SJSA1 (cell line): Measurements from ENCODE around the gene CAMTA1. TPM values are rescaled to one million over a fixed set of nuclear protein-coding genes. Genes with fewer than 3 reads are reported as not detected.
"Not testable (repeated sequence)": the region's sequence is repeated elsewhere in the genome, so short reads cannot be mapped to it uniquely, and the experiment has no call there.

Source experiments
- DNase-seq, 2 experiments: peaks; one replicate each; pipeline ENCODE4 v3.0.0-alpha.2; 2015 to 2020; ENCODE audit warnings: low spot score in 2 of 2, low read depth in 1 of 2
- H3K27ac ChIP-seq: fragments of 250-450 bp; sonication (Bioruptor Pico); 2 replicates; pipeline ENCODE4 v1.5.1; 2020; ENCODE audit warnings: mild to moderate bottlenecking, moderate library complexity
- H3K27me3 ChIP-seq: fragments of 250-450 bp; sonication (Bioruptor Pico); replicated peaks from 2 replicates; pipeline ENCODE4 v1.5.1; 2020; ENCODE audit warnings: mild to moderate bottlenecking, moderate library complexity
- H3K36me3 ChIP-seq: fragments of 250-450 bp; sonication (Bioruptor Pico); 2 replicates; pipeline ENCODE4 v1.5.1; 2020; ENCODE audit warnings: mild to moderate bottlenecking
- H3K4me1 ChIP-seq: fragments of 250-450 bp; sonication (Bioruptor Pico); replicated peaks from 2 replicates; pipeline ENCODE4 v1.6.1; 2021; ENCODE audit warnings: mild to moderate bottlenecking
- H3K4me3 ChIP-seq: fragments of 250-450 bp; sonication (Bioruptor Pico); 2 replicates; pipeline ENCODE4 v1.5.1; 2020; ENCODE audit warnings: mild to moderate bottlenecking
- H3K9me3 ChIP-seq: fragments of 250-450 bp; sonication (Bioruptor Pico); replicated peaks from 2 replicates; pipeline ENCODE4 v1.5.1; 2020; ENCODE audit warnings: mild to moderate bottlenecking
- total RNA-seq: library from RNA; depleted of rRNA; stranded (reverse); fragments of >200 nt; shearing (Covaris generic); gene quantifications from 2 replicates; pipeline ENCODE4 v1.2.3, GENCODE V29; 2014

Gene CAMTA1
- total RNA-seq, 1 experiment from 2014 or later = 136 TPM

DNA sequence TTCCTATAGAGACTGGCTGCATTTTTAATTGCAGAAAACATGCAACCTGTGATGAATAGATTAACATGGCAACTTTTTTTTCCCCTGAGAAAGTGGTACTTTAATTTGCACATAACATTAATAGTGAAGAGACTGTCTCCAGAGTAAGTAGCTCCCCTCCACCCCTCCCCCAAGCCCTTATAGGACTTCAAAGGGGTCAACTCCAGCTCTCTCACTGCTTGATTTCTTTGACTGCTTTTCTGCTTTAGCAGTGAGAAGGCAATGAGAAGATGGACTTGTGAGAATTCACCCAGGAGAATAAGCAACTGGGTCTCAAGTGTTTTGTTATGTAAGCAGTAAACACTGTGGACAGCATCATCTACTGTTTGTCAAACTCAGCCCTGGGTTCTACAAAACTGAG is 355.0 kb downstream of the CAMTA1 start:
- H3K27me3 ChIP-seq = no peaks in the 10 kb centered on the region
- no peaks in the 10 kb centered on the region for H3K4me1 ChIP-seq
- no peak overlapping the region for H3K4me3 ChIP-seq
- no peak for DNase-seq
- no peak overlapping the region for H3K27ac ChIP-seq
- H3K36me3 ChIP-seq = no peaks in the 10 kb centered on the region
- H3K9me3 ChIP-seq = no peaks in the 10 kb centered on the region

DNA sequence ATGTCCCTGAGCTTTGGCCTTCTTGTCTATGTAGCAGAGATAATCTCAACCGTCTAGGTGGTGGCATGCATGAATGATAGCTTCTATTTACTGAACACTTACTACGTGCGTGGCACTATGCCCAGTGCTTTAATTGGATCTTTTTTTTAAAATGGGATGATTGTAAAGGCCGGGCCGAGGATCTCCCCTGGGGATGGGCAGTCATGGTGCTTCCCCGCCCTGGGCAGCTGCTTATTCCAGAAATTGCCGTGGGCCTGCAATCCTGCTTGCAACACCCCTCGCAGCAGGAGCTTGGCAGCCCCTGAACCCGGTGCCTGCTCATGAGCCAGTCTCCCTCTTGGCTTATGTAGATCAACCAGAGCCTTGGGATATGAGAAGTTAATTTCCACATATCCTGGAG is 360.7 kb downstream of the CAMTA1 start:
- Histone ChIP-seq H3K36me3 (no peaks in the 10 kb centered on the region), H3K9me3 (no peaks in the 10 kb centered on the region), H3K27me3 (no peaks in the 10 kb centered on the region), H3K4me3 (no peak overlapping the region), H3K4me1 (no peaks in the 10 kb centered on the region), H3K27ac (no peak overlapping the region)
- DNase-seq = no peak

DNA sequence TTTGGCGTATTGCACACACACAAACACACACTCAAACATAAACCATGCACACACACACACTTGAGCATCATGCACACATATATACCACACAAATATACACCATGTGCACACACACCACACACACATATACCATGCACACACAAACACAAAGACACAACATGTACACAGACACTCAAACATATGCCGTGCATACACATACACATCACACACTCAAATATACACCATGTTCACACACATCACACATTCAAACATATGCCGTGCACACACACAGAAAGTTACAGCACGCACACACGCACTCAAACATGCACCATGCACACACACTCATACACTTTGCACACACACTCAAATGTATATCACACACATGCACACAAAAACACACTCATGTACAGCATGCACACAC is 361.5 kb downstream of the CAMTA1 start:
- Histone ChIP-seq H3K27ac (no peak overlapping the region), H3K27me3 (no peaks in the 10 kb centered on the region), H3K4me1 (no peaks in the 10 kb centered on the region), H3K9me3 (no peaks in the 10 kb centered on the region), H3K4me3 (no peak overlapping the region), H3K36me3 (no peaks in the 10 kb centered on the region)
- DNase-seq = no peak

DNA sequence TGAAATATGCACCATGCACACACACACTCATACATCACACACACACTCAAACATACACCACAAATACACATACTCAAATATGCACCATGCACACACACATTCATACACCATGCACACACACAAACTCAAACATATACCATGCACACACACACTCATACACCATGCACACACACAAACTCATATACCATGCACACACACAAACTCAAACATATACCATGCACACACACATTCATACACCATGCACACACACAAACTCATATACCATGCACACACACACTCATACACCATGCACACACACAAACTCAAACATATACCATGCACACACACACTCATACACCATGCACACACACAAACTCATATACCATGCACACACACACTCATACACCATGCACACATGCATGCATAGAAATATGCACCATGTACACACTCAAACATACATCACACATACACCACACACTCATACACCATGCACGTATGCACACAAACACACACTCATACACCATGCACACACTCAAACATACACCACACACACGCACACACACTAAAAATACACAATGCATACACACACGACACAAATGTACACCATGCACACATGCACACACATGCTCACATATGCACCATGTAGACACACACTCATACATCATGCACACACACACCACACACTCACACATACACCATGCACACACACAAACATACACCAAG is 362.5 kb downstream of the CAMTA1 start:
- not testable (repeated sequence) for DNase-seq, H3K9me3 ChIP-seq, H3K27me3 ChIP-seq, H3K27ac ChIP-seq, H3K4me3 ChIP-seq, H3K36me3 ChIP-seq, H3K4me1 ChIP-seq

DNA sequence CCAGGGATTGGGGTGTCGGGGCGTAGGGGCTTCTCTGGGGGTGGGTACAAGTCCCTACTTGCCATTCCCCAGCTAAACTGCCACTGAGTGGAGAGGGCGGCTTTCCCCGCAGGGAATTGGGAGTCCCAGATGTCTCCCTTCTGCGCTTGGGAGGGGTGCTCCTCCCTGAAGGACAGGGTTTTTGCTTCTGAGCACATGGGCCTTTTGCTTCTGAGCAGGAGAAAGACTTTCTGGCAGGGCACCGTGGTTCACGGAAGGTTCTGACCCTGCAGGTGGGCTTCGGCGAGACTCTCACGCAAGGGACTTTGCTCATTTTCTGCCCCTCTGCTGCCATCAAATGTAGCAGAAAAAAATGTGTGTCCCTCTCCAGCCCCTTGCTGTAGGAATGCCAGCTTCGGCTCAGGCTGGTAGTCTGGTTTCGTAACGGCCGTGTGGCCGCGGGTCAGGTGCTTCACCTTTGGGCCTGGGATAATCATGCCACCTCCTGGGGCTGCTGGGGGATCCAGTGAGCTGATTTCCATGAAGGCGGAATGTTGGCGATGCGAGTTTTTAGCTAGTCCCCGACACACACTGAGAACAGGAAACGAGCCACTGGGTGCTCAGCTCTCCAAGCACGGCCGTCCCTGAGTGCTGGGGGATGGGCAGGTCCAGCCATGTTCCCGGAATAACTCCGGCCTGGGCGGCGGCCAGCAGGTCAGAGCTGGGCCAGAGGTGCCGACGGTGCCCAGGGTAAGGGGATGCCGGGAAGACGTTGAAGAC is 364.0 kb downstream of the CAMTA1 start:
- Histone ChIP-seq H3K9me3 (no peaks in the 10 kb centered on the region), H3K27ac (no peak overlapping the region), H3K4me1 (no peaks in the 10 kb centered on the region), H3K27me3 (no peaks in the 10 kb centered on the region), H3K36me3 (no peaks in the 10 kb centered on the region), H3K4me3 (no peak overlapping the region)
- no peak for DNase-seq

DNA sequence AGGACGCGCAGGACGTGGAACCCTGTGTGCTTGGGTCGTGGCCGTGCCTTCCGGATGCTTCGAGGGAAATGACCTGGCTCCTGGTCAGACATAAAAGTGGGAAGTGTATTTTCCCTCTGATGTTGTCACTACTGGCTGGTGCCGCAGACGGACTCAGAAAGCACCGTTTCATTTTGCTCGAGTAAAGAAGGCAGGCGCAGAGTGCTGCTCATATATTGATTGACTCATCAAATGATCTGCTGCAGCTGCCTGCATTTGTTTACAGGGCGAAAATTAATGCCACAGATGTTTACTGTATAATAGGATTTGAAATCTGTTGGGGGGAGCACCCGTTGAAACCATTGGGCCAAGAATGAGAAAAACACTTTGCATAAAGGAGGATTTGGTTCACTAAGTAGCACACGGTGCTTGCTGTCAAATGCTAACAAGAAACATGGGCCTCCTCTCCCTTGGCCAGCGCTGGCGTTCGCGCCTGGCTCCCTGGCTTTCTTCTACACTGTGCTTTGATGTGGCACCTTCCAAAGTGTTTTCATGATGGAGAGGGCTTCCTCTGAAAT is 365.5 kb downstream of the CAMTA1 start:
- Histone ChIP-seq H3K27ac (no peak overlapping the region), H3K9me3 (no peaks in the 10 kb centered on the region), H3K4me1 (no peaks in the 10 kb centered on the region), H3K36me3 (no peaks in the 10 kb centered on the region), H3K4me3 (no peak overlapping the region), H3K27me3 (no peaks in the 10 kb centered on the region)
- no peak for DNase-seq

DNA sequence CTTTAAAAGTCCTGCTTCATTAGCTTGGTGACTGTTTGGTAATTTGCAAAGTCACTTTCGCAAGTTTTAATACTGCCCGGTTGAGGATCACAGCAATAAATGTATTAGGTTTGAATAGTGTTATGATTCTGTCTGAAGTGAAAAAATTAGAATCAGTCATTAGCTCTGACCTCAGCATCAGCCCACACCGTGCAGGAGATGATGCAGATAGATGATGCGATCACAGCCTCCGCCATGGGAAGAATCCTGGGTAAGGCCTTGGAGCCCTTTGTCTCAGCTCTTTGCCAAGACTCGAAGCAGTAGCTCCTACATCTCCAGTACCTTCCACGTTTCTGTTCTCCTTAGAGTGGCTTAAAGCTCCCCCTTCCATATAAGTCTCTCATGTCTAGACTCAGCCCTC is 366.7 kb downstream of the CAMTA1 start:
- H3K36me3 ChIP-seq = no peaks in the 10 kb centered on the region
- no peaks in the 10 kb centered on the region for H3K9me3 ChIP-seq
- DNase-seq = no peak
- no peak overlapping the region for H3K27ac ChIP-seq
- no peaks in the 10 kb centered on the region for H3K27me3 ChIP-seq
- H3K4me1 ChIP-seq = no peaks in the 10 kb centered on the region
- no peak overlapping the region for H3K4me3 ChIP-seq

DNA sequence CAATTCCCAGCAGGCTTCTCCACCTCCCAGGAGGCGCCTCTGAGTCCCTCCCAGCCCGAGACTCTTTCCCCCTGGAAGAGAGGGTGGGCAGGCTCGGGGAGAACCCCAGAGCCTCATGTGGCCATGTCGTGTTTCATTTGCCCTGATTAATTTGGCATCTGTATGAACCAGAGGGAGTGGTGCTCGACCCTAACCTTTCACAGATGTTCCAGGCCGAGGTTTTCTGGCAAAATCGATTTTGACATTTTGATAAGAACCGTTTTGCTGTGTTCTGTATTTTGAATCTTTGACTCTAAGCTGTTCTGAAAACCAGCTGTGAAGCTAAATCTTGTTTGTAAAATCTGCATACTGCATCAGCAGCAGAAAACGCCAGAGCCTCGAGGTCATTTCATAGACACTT is 367.4 kb downstream of the CAMTA1 start:
- Histone ChIP-seq H3K27me3 (no peaks in the 10 kb centered on the region), H3K36me3 (no peaks in the 10 kb centered on the region), H3K4me3 (no peak overlapping the region), H3K9me3 (no peaks in the 10 kb centered on the region), H3K4me1 (no peaks in the 10 kb centered on the region), H3K27ac (no peak overlapping the region)
- DNase-seq = no peak

DNA sequence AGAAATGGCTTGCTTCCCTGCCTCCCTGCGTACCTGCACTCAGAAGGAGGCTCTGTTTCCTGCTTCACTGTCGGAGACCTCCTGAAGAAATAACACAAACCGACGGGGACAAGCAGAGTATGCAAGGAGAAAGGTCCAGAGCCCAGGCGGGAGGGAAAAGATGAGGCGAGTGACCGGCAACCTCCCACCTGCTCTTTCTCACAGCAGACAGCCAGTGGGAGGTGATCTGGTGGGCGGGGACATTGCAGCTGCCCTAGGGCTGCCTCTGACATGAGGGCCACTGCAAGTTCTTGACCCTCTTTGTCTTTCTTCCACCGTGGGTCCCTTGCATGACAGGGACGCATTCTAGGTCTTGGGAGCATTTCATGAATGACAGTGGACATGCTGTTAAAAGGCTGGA is 368.2 kb downstream of the CAMTA1 start:
- no peak for DNase-seq
- no peak overlapping the region for H3K27ac ChIP-seq
- H3K36me3 ChIP-seq = no peaks in the 10 kb centered on the region
- no peak overlapping the region for H3K4me3 ChIP-seq
- H3K4me1 ChIP-seq = no peaks in the 10 kb centered on the region
- H3K9me3 ChIP-seq = no peaks in the 10 kb centered on the region
- no peaks in the 10 kb centered on the region for H3K27me3 ChIP-seq

DNA sequence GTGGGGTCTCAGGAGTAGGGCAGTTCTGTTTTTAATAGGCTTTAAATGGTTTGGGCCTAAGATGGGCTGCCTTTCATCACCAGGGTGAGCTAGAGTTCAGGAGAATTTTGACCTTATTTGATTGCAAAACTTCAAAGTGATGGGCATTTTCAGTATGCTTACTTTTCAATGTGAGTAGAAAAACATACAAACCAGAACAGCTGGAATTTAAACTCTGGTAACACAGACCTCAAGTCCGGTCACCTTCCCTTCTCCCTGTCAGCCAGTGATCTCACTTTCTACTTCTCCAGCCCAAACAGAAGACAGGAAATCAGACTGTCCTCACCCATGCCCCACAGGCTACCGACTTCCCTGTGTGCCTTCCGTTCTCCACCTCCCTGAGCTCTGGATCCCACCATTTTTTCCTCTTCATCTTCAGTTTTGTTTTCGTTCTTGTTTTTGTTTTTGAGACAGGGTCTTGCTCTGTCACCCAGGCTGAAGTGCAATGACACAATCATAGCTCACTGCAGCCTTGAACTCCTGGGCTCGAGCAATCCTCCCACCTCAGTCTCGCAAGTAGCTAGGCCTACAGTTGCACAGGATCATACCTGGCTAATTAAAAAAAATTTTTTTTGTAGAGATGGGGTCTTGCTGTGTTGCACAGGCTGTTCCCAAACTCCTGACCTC is 374.0 kb downstream of the CAMTA1 start:
- H3K27ac ChIP-seq = no peak overlapping the region
- no peak overlapping the region for H3K4me3 ChIP-seq
- no peaks in the 10 kb centered on the region for H3K9me3 ChIP-seq
- H3K4me1 ChIP-seq = no peaks in the 10 kb centered on the region
- no peaks in the 10 kb centered on the region for H3K36me3 ChIP-seq
- DNase-seq = no peak
- no peaks in the 10 kb centered on the region for H3K27me3 ChIP-seq

DNA sequence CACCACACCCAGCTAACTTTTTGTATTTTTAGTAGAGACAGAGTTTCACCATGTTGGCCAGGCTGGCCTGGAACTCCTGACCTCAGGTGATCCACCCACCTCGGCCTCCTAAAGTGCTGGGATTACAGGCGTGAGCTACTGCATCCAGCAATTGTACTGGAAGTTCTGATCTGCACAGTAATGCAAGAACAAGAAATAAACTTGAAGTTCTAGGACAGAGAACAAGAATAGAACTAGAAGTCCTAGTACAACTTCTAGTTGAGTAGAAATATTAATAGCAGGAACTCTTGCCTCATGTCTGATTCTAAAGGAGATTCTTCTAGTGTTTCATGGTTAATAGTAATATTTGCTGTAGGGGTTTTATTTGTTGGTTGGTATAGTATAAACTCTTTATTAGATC is 383.3 kb downstream of the CAMTA1 start:
- DNase-seq, H3K4me1 ChIP-seq, H3K36me3 ChIP-seq, H3K27me3 ChIP-seq, H3K4me3 ChIP-seq, H3K9me3 ChIP-seq, H3K27ac ChIP-seq: not testable (repeated sequence)

DNA sequence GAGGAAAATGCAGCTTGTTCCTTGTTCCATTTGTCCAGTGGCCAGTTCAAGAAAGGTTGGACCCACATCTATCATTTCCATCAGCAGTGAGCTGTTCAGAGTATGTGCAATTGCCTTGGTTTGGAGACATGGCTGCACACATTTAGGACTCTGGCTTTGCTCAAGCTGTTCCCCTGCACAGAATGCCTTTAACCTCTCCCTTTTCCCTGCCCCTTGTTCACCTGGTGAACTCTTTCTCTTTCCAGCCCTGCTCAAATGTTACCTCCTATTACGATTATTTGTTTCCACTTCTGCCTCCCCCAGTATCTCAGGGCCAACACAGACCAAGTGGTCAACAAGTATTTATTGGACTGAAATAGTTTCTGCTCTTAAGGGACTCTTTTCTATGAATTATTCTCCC is 385.9 kb downstream of the CAMTA1 start:
- H3K36me3 ChIP-seq = no peaks in the 10 kb centered on the region
- DNase-seq = no peak

DNA sequence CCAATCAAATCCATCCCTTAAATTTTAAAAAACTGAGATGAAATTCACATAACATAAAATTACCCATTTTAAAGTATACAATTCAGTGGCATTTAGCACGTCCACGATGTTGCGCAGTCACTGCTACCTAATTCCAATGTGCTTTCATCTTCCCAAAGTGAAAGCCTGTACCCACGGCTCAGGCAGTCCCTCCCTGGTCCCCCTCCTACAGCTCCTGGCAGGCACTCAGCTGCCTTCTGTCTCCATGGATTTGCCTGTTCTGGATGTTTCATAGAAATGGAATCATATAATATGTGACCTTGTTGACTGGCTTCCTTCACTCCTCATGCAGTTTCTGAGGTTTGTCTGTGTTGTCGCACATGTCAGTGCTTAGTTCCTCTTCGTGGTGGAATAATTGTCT is 386.3 kb downstream of the CAMTA1 start:
- Histone ChIP-seq H3K27me3 (no peaks in the 10 kb centered on the region; the same call in 1 of the 2 replicates), H3K27ac (no peak overlapping the region), H3K36me3 (no peaks in the 10 kb centered on the region), H3K4me3 (no peak overlapping the region), H3K4me1 (no peaks in the 10 kb centered on the region), H3K9me3 (no peaks in the 10 kb centered on the region)
- no peak for DNase-seq

More for the DNA sequence above, 385.9 kb downstream of the CAMTA1 start:
- Histone ChIP-seq H3K9me3 (no peaks in the 10 kb centered on the region), H3K4me1 (no peaks in the 10 kb centered on the region), H3K27ac (no peak overlapping the region), H3K4me3 (no peak overlapping the region), H3K27me3 (no peaks in the 10 kb centered on the region; the same call in 1 of the 2 replicates)

DNA sequence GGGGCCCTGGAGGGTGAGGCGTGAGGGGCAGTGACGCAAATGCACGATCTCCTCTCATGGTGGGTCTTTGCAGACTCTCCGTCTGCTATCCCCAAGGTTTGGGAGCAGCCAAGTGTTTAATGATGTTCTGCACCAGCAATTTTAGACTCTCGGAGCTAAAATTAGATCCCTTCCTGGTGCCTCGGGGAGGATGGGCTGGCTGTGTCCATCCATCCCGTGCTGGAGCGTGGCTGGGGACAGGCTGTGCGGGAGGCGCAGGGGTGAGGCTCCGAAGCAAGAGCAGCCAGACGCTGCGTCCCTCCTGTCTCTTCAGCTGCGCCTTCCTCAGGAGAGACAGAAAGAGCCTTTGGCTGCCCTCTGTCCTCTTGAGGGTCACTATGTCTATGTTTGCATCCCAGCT is 387.6 kb downstream of the CAMTA1 start:
- Histone ChIP-seq H3K36me3 (no peaks in the 10 kb centered on the region), H3K4me1 (no peaks in the 10 kb centered on the region), H3K27me3 (no peaks in the 10 kb centered on the region; the same call in 1 of the 2 replicates), H3K27ac (no peak overlapping the region), H3K9me3 (no peaks in the 10 kb centered on the region), H3K4me3 (no peak overlapping the region)
- no peak for DNase-seq
